GM18951 (cell line): ENCODE measurements around the gene CES1.
"Not testable (repeated sequence)": the region's sequence is repeated elsewhere in the genome, so short reads cannot be mapped to it uniquely, and the experiment has no call there.

Source experiments
- POLR2A ChIP-seq: IDR thresholded peaks from 4 replicates; pipeline ENCODE4 v1.6.1; 2011; ENCODE audit warnings: mild to moderate bottlenecking; ENCODE audit not compliant: insufficient read length, insufficient read depth; ENCODE audit errors: extremely low read depth
- in situ Hi-C: fragments of 300-500 bp; cut with MboI; formaldehyde crosslinking; loops from one replicate; pipeline ENCODE4 v1.12.0; 2022; ENCODE audit warnings: low sequenced_read_pairs, mixed read lengths, inconsistent platforms; ENCODE audit not compliant: unreplicated experiment

Gene CES1

DNA sequence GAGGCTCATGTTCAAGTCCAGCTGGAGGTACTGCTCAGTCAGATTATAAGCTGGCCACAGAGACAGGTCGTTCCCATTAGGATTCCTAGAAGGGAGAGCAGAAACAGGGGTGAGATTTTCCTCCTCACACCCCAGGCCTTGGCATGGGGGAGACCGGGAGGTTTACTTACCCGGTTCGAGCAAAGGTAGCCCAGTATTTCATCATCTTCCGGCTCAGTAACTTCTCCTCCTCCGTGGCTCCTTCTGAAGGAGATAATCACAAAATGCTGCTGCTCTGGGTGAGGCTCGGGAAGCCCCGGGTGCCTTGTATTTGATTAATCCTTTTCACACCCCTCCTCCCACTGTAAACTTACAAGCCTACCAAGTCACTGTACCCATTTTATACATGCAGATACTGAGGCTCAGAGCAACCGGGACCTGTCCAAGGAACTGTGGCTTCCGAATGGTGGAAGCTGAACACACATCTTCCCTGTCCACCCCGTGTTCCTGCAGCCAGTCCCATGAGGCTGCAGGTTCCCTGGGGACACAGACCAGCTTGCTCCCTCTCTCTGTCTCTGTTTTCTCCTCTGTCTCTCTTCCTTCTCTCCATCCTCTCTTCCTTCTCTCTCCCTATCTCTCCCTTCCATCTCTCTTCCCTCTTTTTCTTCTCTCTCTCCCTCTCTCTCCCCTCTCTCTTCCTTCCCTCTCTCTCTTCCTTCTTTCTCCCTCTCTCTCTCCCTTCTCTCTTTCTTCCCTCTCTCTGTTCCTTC, 13.9 kb upstream of the CES1 start:
- in situ Hi-C loops: loop anchor here (10.0 kb wide), 2 partner anchors 142 to 382 kb away; no protein-coding TSS in a partner anchor
- TF ChIP-seq POLR2A: no peak

DNA sequence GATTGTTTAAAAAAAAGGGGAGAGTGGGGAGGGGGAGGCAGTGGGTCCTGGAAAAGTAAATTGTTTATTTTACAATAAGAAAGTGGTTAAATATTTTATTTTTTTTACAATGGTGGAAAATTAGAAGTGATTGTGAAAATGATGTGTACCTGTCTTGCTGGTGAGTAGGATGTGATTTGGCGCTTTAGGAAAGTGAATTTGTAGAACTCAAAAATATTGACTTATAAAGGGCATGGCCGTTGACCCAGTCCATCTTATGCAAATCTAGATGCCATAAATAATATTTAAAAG, 10.2 kb upstream of the CES1 start:
- TF ChIP-seq POLR2A: no peak
- in situ Hi-C loops: loop anchor here (10.0 kb wide), 2 partner anchors 138 to 378 kb away; no protein-coding TSS in a partner anchor

DNA sequence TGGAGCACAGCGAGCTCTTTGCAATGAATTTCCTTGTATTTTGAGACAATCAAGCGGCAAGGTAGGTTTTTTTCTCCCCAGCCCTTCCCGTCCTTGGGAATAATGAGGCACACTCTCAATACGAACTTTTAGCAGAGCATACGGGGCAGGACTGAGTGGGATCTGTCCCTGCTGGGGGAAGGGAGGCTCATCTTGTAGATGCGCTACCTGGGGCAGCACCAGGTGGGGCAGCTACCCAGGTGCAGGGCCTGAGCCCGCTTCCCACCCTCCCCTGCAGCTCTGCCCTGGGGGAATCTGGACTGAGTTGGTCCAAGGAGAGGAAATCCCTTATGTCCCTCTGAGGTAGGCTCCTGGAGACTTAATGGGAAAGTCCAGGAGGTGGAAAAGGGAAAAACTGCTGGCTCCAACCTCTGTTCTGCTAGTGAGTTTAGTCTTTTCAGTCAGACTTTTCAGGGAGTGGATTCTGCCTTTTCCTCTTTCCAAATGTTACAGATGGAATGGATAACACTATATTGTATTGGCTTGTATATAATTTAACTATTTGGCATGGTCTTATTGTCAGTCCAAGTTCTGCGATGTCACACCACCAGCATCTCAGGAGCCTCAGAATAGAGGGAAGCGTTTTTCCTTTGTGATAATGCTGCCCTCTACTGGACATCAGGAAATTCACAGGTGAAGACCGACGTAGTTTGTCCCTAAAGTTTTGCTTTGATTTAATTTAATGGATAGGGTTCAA, 9.6 kb upstream of the CES1 start:
- no peak for TF ChIP-seq POLR2A
- in situ Hi-C loops: loop anchor here (10.0 kb wide), 2 partner anchors 138 to 378 kb away; no protein-coding TSS in a partner anchor

DNA sequence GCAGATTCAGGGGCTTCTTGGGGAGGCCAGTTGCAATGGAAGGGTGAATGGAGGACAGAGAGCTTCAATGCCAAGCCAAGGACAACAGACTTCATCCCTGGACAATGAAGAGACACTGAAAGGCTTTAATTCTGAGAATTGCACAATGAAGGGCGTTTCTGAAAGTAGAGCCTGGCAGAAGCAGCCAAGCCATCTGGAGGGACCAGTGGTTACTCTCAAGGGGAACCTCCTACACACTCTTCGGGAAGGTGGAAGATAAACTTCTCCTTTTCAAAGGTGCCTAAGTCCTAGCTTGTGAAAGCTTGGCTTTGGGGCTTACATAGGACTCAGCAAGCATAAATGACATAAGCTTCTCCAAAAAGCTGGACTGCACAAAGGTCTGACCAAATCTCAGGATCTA, 6.2 kb upstream of the CES1 start:
- in situ Hi-C loops: no loop called here
- no peak for TF ChIP-seq POLR2A

DNA sequence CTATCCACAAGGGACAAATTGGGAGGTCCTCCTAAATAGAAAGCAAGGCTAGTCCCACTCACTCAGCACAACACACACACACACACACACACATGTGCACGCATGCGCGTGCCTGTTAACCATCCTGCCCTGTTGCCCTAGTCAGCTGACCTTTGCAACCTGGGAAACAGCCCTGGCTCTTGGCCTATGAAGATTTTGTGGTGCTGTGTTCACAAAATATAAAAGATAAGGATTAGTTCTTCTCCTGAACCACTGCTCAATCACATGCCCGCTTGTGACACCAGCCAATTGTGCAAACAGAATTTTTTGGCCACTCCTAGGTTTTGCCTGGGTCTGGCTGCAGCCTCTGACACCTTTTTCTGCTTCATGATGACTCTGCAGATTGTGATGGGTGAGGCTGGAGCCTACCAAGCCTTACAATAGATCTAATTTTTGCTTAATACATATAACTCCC, 3.3 kb upstream of the CES1 start:
- no peak for TF ChIP-seq POLR2A
- in situ Hi-C loops: no loop called here

DNA sequence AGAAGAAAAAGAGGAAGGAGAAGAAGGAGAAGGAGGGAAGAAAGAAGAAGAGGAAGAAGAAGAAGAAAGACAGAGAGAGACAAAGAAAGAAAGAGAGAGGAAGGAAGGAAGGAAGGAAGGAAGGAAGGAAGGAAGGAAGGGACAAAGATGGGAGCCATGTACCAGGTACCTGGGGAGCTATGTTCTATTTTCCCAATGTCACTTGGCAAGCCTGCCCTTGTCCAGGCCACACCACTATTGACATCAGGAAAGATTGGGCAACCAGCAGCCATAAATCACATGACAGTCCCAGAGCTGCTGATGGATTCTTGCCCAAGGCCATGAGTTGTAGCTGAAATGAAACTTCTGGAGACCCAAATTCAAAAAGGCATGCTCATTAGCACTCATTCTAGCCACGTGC, 2.7 kb upstream of the CES1 start:
- no peak for TF ChIP-seq POLR2A
- in situ Hi-C loops: no loop called here

DNA sequence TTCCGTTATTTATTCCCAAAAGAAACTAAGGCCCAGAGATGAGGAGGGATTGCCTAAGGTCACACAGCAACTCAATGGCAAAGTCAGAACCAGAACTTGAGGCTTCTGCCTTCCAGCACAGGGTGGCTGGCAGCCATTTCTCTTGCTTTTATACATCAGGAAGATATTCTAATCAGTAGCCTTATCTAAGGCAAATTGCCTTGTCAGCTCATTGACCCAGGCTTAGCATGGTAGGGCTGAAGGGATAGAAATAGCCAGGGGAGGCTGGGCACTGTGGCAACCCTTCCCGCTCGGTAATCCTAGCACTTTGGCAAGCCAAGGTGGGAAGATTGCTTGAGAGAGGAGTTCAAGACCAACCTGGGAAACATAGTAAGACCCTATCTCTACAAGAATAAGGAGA, 2.3 kb upstream of the CES1 start:
- in situ Hi-C loops: not testable (repeated sequence)

DNA sequence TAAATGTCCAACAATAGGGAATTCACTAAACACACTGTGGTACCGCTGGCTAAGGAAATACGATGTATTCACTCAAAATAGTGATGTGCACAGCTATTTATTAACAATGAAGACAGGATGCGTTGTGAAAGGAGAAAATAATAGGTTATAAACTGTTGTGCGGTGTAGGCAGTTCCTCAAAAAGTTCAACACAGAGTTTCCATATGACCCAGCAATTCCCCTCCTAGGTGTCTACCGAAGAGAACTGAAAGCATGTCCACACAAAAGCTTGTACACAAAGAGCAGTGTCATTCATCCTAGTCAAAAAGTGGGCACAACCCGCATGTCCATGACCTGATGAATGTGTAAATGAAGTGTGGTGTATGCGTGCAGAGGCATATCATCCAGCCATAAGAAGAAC, 1.2 kb upstream of the CES1 start:
- no peak for TF ChIP-seq POLR2A
- in situ Hi-C loops: loop anchor here (5.0 kb wide), 1 partner anchor 72 kb away; no protein-coding TSS in a partner anchor

DNA sequence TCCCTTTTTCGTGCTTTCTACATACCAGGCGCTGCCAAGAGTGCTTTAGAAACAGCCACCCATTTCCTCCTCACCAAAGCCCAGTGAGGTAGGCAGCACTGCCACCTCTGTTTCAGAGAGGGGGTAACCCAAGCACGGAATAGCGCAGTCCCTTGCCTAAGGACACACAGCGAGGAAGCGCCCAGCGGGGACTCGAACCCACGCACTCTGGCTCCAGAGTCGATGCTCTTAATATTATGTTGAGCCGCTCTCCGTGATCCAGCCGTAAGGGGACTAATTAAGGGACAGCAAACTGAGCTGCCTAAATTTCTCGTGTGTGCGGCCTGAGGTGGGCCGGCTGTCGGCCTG, 497 bp downstream of the CES1 start:
- in situ Hi-C loops: loop anchor here (5.0 kb wide), 1 partner anchor 70 kb away; no protein-coding TSS in a partner anchor
- no peak for TF ChIP-seq POLR2A

DNA sequence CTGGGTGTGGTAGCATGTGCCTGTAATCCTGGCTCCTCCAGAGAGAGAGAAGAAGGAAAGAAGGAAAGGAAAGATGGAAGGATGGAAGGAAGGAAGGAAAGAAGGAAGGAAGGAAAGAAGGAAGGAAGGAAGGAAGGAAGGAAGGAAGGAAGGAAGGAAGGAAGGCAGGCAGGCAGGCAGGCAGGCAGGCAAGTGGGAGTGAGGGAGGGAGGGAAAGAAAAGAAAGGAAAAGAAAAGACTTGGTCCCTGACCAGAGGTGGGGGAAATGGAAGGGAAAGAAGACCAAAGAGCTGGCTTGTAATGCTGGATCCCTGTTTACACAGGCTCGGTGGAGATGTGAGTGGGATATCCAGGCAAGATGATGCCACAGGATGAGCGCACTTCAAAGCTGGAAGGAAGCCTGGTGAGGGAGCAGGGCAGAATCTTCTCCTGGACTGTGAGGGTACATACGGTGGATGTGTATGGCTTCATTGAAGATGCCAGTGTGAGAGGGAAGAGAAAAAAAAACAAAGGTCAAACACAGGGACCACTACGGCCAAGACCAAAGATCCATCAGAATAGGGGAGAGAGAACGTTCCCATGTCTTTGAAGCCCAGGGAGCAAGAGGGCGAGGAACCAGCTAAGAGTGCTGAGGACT, 2.1 kb downstream of the CES1 start:
- no peak for TF ChIP-seq POLR2A
- in situ Hi-C loops: loop anchor here (5.0 kb wide), 1 partner anchor 68 kb away; no protein-coding TSS in a partner anchor

DNA sequence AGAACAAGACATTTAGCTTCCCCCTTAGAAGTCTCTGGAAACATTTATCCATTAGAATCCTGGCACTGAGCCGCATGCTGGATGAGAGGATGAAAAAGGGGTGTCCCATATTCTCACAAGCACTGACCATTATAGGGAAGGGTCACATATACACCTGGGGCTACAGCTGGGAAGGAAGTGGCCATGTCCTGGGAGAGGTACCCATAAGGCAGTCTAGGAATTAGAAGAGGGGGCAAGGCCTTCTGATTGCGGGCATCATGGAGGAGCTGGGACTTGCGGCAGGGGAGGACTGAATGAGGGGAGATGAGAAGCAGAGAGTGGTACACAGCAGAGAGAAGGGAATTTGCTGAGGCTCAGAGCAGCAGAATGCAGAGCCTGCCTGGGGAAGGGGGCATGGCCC, 3.7 kb downstream of the CES1 start:
- in situ Hi-C loops: not testable (repeated sequence)

DNA sequence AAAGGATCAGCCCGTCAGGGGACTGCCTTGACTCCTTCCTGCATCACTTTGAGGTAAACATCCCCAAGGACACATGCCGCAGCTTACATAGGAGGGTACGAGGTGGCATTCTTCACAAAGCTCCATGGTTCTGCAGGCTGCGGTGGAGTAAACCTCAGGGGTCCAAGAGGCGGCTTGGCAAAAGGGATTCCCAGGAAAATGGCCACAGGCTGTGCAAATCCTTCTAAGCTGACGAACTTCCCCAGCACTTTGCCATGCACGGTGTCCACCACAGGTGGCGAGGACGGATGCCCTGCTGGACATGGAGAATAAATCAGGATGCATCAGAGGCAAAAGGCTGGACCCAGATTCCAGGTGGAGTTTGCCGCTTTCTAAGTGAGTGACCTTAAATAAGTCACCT, 4.2 kb downstream of the CES1 start:
- TF ChIP-seq POLR2A: no peak
- in situ Hi-C loops: no loop called here

DNA sequence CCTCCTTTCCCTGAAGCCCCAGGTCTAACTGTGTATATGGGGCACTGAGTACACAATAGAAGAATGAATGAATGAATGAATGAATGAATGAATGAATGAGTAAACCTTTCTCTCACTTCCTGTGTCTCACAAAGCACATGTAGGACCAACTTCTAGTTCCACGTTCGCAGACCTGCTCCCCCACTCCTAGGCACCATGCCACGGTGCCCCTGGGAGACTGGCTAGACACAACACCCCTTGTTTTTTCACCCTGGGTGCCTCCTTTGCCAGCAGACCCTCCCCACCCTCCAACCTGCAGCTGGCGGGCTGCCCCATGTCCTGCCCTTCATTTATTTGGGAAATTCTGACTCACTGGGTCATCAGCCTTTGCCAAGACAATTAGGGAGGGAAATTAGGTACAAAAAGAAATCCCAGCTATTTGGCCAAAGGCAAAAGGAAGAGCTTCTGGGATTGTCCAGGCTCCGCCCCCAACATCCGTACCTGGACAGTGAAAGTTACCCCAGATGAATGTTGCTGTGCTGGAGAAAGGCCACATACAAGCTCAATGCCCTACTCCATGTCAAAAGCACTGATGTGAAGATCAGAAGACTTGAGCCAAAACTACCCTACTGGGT, 7.7 kb downstream of the CES1 start:
- no peak for TF ChIP-seq POLR2A
- in situ Hi-C loops: no loop called here
